HCT116 (cell line): ENCODE measurements around the gene CD8A.

Experiments
- POLR2A ChIP-seq: IDR thresholded peaks from 2 replicates; pipeline ENCODE4 v1.7.0; 2011; ENCODE audit warnings: borderline replicate concordance; ENCODE audit not compliant: insufficient read depth, insufficient read length; ENCODE audit errors: extremely low read depth
- YY1 ChIP-seq: IDR thresholded peaks from 2 replicates; pipeline ENCODE4 v1.6.1; 2011; ENCODE audit warnings: low read length, low read depth, moderate library complexity, mild to moderate bottlenecking; ENCODE audit not compliant: insufficient replicate concordance; ENCODE audit errors: extremely low read depth
- TF ChIP-seq, protein P1 (sequence below), 3 experiments: fragments of 200-600 bp in 1 of 3; sonication (generic) in 1 of 3; IDR thresholded peaks in 2 of 3; conservative IDR thresholded peaks in 1 of 3; 2 replicates each; pipeline ENCODE4 v1.5.1; 2012 to 2017; ENCODE audit warnings: low read depth in 2 of 3, low read length in 2 of 3, antibody characterized with exemption in 1 of 3, borderline replicate concordance in 1 of 3, control low read depth in 1 of 3, mild to moderate bottlenecking in 1 of 3, mixed read lengths in 1 of 3, mixed run types in 1 of 3, moderate library complexity in 1 of 3; ENCODE audit not compliant: insufficient read depth in 1 of 3

DNA sequence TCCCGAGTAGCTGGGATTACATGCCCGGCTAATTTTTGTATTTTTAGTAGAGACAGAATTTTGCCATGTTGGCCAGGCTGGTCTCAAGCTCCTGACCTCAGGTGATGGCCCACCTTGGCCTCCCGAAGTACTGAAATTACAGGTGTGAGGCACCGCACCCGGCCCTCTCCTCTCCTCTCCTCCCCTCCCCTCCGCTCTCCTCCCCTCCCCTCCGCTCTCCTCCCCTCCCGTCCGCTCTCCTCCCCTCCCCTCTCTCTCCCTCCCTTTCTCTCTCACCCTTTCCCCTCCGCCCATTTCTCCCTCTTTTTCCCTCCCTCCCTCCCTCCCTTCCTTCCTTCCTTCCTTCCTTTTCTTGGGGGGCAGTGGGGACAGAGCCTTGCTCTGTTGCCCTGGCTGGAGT is 42.6 kb upstream of the CD8A start:
- TF ChIP-seq YY1 (no peak), POLR2A (no peak)
- TF ChIP-seq, protein P1, sequence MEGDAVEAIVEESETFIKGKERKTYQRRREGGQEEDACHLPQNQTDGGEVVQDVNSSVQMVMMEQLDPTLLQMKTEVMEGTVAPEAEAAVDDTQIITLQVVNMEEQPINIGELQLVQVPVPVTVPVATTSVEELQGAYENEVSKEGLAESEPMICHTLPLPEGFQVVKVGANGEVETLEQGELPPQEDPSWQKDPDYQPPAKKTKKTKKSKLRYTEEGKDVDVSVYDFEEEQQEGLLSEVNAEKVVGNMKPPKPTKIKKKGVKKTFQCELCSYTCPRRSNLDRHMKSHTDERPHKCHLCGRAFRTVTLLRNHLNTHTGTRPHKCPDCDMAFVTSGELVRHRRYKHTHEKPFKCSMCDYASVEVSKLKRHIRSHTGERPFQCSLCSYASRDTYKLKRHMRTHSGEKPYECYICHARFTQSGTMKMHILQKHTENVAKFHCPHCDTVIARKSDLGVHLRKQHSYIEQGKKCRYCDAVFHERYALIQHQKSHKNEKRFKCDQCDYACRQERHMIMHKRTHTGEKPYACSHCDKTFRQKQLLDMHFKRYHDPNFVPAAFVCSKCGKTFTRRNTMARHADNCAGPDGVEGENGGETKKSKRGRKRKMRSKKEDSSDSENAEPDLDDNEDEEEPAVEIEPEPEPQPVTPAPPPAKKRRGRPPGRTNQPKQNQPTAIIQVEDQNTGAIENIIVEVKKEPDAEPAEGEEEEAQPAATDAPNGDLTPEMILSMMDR (IDR thresholded peaks at IDR 0.05 in 2 of 3, conservative IDR thresholded peaks at IDR 0.05 in 1 of 3; ENCODE audit: borderline replicate concordance in 1 of 3, insufficient read depth in 1 of 3, low read depth in 2 of 3, low read length in 2 of 3) = no peak
